CD4-positive, CD25-positive, alpha-beta regulatory T cell (primary cell): ENCODE measurements around the gene ATG4B. TPM values are rescaled to one million over a fixed set of nuclear protein-coding genes. Genes with fewer than 3 reads are reported as not detected.

Experiments
- ATAC-seq, 2 donors: fragments of 150-1000 bp; cut with Tn5 transposase; one replicate each; pipeline ENCODE4 v1.10.0; 2021; ENCODE audit warnings: low read depth in 2 of 2, moderate number of reproducible peaks in 2 of 2, moderate library complexity in 1 of 2
- DNase-seq, 3 donors: peaks; one replicate each; pipeline versions ENCODE4 v3.0.0 to v3.0.0-alpha.2; 2012 to 2022; ENCODE audit warnings: mixed read lengths in 1 of 3
- H3K27ac ChIP-seq: one replicate; pipeline ENCODE4 v1.7.0; 2013; ENCODE audit warnings: mild to moderate bottlenecking, low read length; ENCODE audit not compliant: insufficient read depth, poor library complexity, severe bottlenecking
- H3K27me3 ChIP-seq: one replicate; pipeline ENCODE4 v1.7.0; 2013; ENCODE audit warnings: low read length; ENCODE audit not compliant: control insufficient read depth, insufficient read depth
- H3K36me3 ChIP-seq: one replicate; pipeline ENCODE4 v1.7.0; 2013; ENCODE audit warnings: mild to moderate bottlenecking, low read length, moderate library complexity; ENCODE audit not compliant: control insufficient read depth, insufficient read depth
- H3K4me1 ChIP-seq: 2 replicates; pipeline ENCODE4 v1.7.0; 2013; ENCODE audit warnings: mild to moderate bottlenecking, low read length; ENCODE audit not compliant: insufficient read depth, control insufficient read depth, poor library complexity, severe bottlenecking
- H3K4me3 ChIP-seq: one replicate; pipeline ENCODE4 v1.7.0; 2013; ENCODE audit warnings: low read depth, mild to moderate bottlenecking, low read length, moderate library complexity
- H3K9me3 ChIP-seq, 2 experiments: 1 replicate in 1 of 2; 2 replicates in 1 of 2; pipeline ENCODE4 v1.7.0; 2013; ENCODE audit warnings: low read length in 2 of 2, mild to moderate bottlenecking in 1 of 2, moderate library complexity in 1 of 2; ENCODE audit not compliant: control insufficient read depth in 2 of 2
- H3K27ac Mint-ChIP-seq, 3 donors: one replicate each; pipeline ENCODE4 v1.8.0; 2020 to 2022; ENCODE audit warnings: mild to moderate bottlenecking in 3 of 3, mixed read lengths in 3 of 3, moderate library complexity in 2 of 3
- H3K27me3 Mint-ChIP-seq: one replicate; pipeline ENCODE4 v1.8.0; 2022; ENCODE audit warnings: mild to moderate bottlenecking, mixed read lengths
- H3K36me3 Mint-ChIP-seq: one replicate; pipeline ENCODE4 v1.8.0; 2020; ENCODE audit warnings: mixed read lengths
- H3K4me1 Mint-ChIP-seq, 4 donors: one replicate each; pipeline ENCODE4 v1.8.0; 2020 to 2022; ENCODE audit warnings: mixed read lengths in 4 of 4, mild to moderate bottlenecking in 1 of 4
- H3K4me3 Mint-ChIP-seq, 4 donors: one replicate each; pipeline ENCODE4 v1.8.0; 2020 to 2022; ENCODE audit warnings: mild to moderate bottlenecking in 4 of 4, mixed read lengths in 4 of 4, moderate library complexity in 3 of 4
- H3K9me3 Mint-ChIP-seq, 7 donors: one replicate each; pipeline ENCODE4 v1.8.0; 2020 to 2022; ENCODE audit warnings: mixed read lengths in 7 of 7, mild to moderate bottlenecking in 3 of 7, moderate library complexity in 2 of 7
- polyA plus RNA-seq, 4 donors: library from polyadenylated mRNA; unstranded; fragments of 300-500 nt; fragmentation: Illumina TruSeq; gene quantifications; one replicate each; pipeline ENCODE4 v1.2.3, GENCODE V29; 2021
- total RNA-seq: library from RNA; stranded (reverse); gene quantifications from one replicate; pipeline ENCODE4 v1.2.3, GENCODE V29; 2022

The ATG4B gene
- total and polyA plus RNA-seq, 5 donors from 2014 or later, result 43.7 to 158 (median 56.8) TPM

- peak overlapping the region; percentile 56 to 73 (median 68) for H3K4me3 Mint-ChIP-seq
- H3K27me3 Mint-ChIP-seq, result no peaks in the 10 kb centered on the region
- peak overlapping the region; percentile 39 to 91 (median 87) for H3K27ac Mint-ChIP-seq
- H3K36me3 ChIP-seq, result peaks cover 17% of the 10 kb centered on the region
- H3K4me1 ChIP-seq, result peaks cover 21% of the 10 kb centered on the region
- no peak overlapping the region for H3K4me3 ChIP-seq
- H3K36me3 Mint-ChIP-seq, result peaks cover 5% of the 10 kb centered on the region
- no peaks in the 10 kb centered on the region for H3K9me3 Mint-ChIP-seq
- ATAC-seq (no peak), DNase-seq (no peak)
- H3K4me1 Mint-ChIP-seq, result peaks cover 11 to 27% (median 18%) of the 10 kb centered on the region in 4 donors
- no peaks in the 10 kb centered on the region for H3K27me3 ChIP-seq
- no peaks in the 10 kb centered on the region for H3K9me3 ChIP-seq
- no peak overlapping the region for H3K27ac ChIP-seq
Observed at GRCh38 chr2:241608881-241609280, 28.6 kb upstream of the ATG4B start.

- H3K4me1 ChIP-seq, result peaks cover 21% of the 10 kb centered on the region
- Mint-ChIP-seq H3K4me3 (peak overlapping the region; percentile 10 to 73 (median 61)), H3K36me3 (peaks cover under 1% of the 10 kb centered on the region), H3K27ac (peak overlapping the region; percentile 14 to 86 (median 74)), H3K4me1 (peaks cover 11 to 28% (median 18%) of the 10 kb centered on the region in 4 donors), H3K27me3 (no peaks in the 10 kb centered on the region), H3K9me3 (no peaks in the 10 kb centered on the region)
- DNase-seq, result peak; percentile 86 to 95 (median 91)
- peaks cover 11% of the 10 kb centered on the region for H3K36me3 ChIP-seq
- H3K9me3 ChIP-seq, result no peaks in the 10 kb centered on the region
- peak overlapping the region; percentile 69 for H3K27ac ChIP-seq
- H3K4me3 ChIP-seq, result no peak overlapping the region
- H3K27me3 ChIP-seq, result no peaks in the 10 kb centered on the region
- ATAC-seq, result peak; percentile 99 to 100
Observed at GRCh38 chr2:241609859-241610793, 27.4 kb upstream of the ATG4B start.

- Histone ChIP-seq H3K4me1 (peaks cover 21% of the 10 kb centered on the region), H3K9me3 (no peaks in the 10 kb centered on the region), H3K27ac (peak overlapping the region; percentile 69), H3K27me3 (no peaks in the 10 kb centered on the region), H3K4me3 (no peak overlapping the region), H3K36me3 (peaks cover 3% of the 10 kb centered on the region)
- no peaks in the 10 kb centered on the region for H3K9me3 Mint-ChIP-seq
- no peak for DNase-seq
- ATAC-seq, result no peak
- H3K4me1 Mint-ChIP-seq, result peaks cover 11 to 36% (median 24%) of the 10 kb centered on the region in 4 donors
- no peaks in the 10 kb centered on the region for H3K36me3 Mint-ChIP-seq
- peak overlapping the region in 2 of 3 donors; percentile 4 to 74 for H3K27ac Mint-ChIP-seq
- peak overlapping the region in 2 of 4 donors; percentile 54 to 59 for H3K4me3 Mint-ChIP-seq
- no peaks in the 10 kb centered on the region for H3K27me3 Mint-ChIP-seq
Observed at GRCh38 chr2:241611062-241611461, 26.4 kb upstream of the ATG4B start.

GRCh38 chr2:241612156-241613016 is 25.1 kb upstream of the ATG4B start:
- Histone ChIP-seq H3K27me3 (no peaks in the 10 kb centered on the region), H3K36me3 (no peaks in the 10 kb centered on the region), H3K27ac (no peak overlapping the region), H3K4me1 (peaks cover 32% of the 10 kb centered on the region), H3K4me3 (no peak overlapping the region), H3K9me3 (no peaks in the 10 kb centered on the region)
- DNase-seq (no peak), ATAC-seq (no peak)
- H3K4me3 Mint-ChIP-seq, result peak overlapping the region in 2 of 4 donors; percentile 15 to 61
- H3K9me3 Mint-ChIP-seq, result no peaks in the 10 kb centered on the region
- H3K27me3 Mint-ChIP-seq, result no peaks in the 10 kb centered on the region
- H3K4me1 Mint-ChIP-seq, result peaks cover 15 to 48% (median 31%) of the 10 kb centered on the region in 4 donors
- no peaks in the 10 kb centered on the region for H3K36me3 Mint-ChIP-seq
- peak overlapping the region in 2 of 3 donors; percentile 4 to 72 for H3K27ac Mint-ChIP-seq

- H3K4me3 Mint-ChIP-seq, result peak overlapping the region in 2 of 4 donors; percentile 60 to 76
- no peaks in the 10 kb centered on the region for H3K27me3 Mint-ChIP-seq
- H3K36me3 Mint-ChIP-seq, result no peaks in the 10 kb centered on the region
- no peaks in the 10 kb centered on the region for H3K9me3 Mint-ChIP-seq
- no peak for ATAC-seq
- Histone ChIP-seq H3K27ac (no peak overlapping the region), H3K4me3 (no peak overlapping the region), H3K9me3 (no peaks in the 10 kb centered on the region), H3K27me3 (no peaks in the 10 kb centered on the region), H3K4me1 (peaks cover 39% of the 10 kb centered on the region), H3K36me3 (no peaks in the 10 kb centered on the region)
- no peak overlapping the region for H3K27ac Mint-ChIP-seq
- no peak for DNase-seq
- peaks cover 18 to 57% (median 38%) of the 10 kb centered on the region in 4 donors for H3K4me1 Mint-ChIP-seq
Observed at GRCh38 chr2:241613017-241613780, 24.3 kb upstream of the ATG4B start.

GRCh38 chr2:241615041-241615440 is 22.5 kb upstream of the ATG4B start:
- DNase-seq (no peak), ATAC-seq (no peak)
- Histone ChIP-seq H3K27ac (no peak overlapping the region), H3K36me3 (no peaks in the 10 kb centered on the region), H3K27me3 (no peaks in the 10 kb centered on the region), H3K9me3 (no peaks in the 10 kb centered on the region), H3K4me3 (no peak overlapping the region), H3K4me1 (peaks cover 26% of the 10 kb centered on the region)
- Mint-ChIP-seq H3K4me3 (peak overlapping the region in 1 of 4 donors; percentile 56), H3K27ac (no peak overlapping the region), H3K4me1 (peaks cover 6 to 56% (median 34%) of the 10 kb centered on the region in 4 donors), H3K9me3 (no peaks in the 10 kb centered on the region), H3K36me3 (no peaks in the 10 kb centered on the region), H3K27me3 (no peaks in the 10 kb centered on the region)

GRCh38 chr2:241615522-241616052 is 21.9 kb upstream of the ATG4B start:
- Mint-ChIP-seq H3K9me3 (no peaks in the 10 kb centered on the region), H3K4me3 (peak overlapping the region in 3 of 4 donors; percentile 54 to 93 (median 87)), H3K27me3 (no peaks in the 10 kb centered on the region), H3K36me3 (peaks cover under 1% of the 10 kb centered on the region), H3K27ac (peak overlapping the region in 2 of 3 donors; percentile 46 to 92), H3K4me1 (peaks cover 6 to 51% (median 34%) of the 10 kb centered on the region in 4 donors)
- Histone ChIP-seq H3K4me1 (peaks cover 20% of the 10 kb centered on the region), H3K9me3 (no peaks in the 10 kb centered on the region), H3K36me3 (no peaks in the 10 kb centered on the region), H3K4me3 (no peak overlapping the region), H3K27ac (no peak overlapping the region), H3K27me3 (no peaks in the 10 kb centered on the region)
- DNase-seq (no peak), ATAC-seq (no peak)
